Activated CD8-positive, alpha-beta memory T cell treated with anti-CD3 and anti-CD28 coated beads for 1 hour (primary cell): ENCODE results near the gene CIAO2B.
"Not testable (repeated sequence)": the region's sequence is repeated elsewhere in the genome, so short reads cannot be mapped to it uniquely, and the experiment has no call there.

ENCODE experiments used
- DNase-seq, 2 donors: peaks; one replicate each; pipeline ENCODE4 v3.0.0-alpha.2; 2020; ENCODE audit warnings: low read depth in 1 of 2; ENCODE audit errors: extremely low read depth in 1 of 2

CIAO2B gene

GRCh38 chr16:66939366-66939765 lies 5.2 kb upstream of the CIAO2B start:
- DNase-seq = no peak

GRCh38 chr16:66937725-66938337 lies 3.6 kb upstream of the CIAO2B start:
- no peak for DNase-seq

DNA sequence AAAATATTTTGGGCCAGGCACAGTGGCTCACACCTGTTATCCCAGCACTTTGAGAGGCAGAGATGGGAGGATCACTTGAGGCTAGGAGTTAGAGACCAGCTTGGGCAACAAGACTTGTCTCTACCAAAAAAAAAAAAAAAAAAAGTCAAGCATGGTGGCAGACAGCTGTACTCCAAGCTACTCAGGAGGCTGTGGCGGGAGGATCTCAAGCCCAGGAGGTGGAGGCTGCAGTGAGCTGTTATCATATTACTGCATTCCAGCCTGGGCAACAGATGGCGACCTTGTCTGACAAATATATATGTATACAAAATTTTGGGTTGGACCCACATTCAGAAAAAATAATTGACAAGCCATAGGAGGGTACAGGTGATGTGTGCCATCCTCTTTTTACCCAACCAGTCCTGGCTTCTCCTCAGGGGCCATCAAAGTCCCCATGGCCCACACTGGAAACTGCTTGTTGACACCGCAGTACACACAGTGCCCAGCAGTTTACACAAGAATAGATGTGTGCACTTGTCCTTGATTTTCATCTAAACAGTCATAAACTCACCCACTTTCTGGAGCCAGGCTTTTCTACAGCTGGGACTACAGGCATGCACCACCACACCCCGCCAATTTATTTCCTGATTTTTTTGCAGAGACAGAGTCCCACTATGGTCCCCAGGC lies 2.8 kb upstream of the CIAO2B start:
- no peak for DNase-seq

- no peak for DNase-seq
Observed at GRCh38 chr16:66936462-66936861, 2.3 kb upstream of the CIAO2B start.

DNA sequence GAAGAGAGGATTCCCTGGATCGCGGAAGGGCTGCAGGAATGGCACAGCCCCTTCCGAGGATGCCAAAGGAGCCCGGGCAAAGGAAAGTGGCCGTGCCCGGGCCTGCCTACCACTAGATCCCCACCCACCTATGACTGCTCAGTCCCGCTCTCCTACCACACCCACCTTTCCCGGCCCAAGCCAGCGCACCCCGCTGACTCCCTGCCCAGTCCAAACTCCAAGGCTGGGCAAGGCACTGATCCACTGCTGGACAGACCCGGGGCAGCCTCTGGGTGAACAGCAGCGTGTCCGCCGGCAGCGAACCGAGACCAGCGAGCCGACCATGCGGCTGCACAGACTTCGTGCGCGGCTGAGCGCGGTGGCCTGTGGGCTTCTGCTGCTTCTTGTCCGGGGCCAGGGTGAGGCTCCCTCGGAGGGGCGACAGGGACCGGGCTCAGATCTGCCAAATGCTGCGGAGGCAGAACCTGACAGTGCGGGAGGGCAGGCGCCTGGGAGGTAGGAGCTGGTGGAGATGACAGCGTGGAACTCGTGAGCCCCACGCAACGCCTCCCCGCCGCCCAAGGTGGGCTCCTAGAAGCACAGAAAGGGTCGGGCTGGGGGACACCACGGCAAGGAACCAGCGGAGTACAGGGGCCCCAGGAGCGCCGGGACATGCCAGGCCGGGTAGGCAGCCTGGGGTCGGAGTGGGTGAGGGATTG lies 1.3 kb upstream of the CIAO2B start, which contains the start of gene CES2:
Gene CES2, plus strand, starts transcription at position 203 of the 698 bp plus-strand sequence. Its CDS starts 120 bp downstream, at position 323.
- DNase-seq = no peak

DNA sequence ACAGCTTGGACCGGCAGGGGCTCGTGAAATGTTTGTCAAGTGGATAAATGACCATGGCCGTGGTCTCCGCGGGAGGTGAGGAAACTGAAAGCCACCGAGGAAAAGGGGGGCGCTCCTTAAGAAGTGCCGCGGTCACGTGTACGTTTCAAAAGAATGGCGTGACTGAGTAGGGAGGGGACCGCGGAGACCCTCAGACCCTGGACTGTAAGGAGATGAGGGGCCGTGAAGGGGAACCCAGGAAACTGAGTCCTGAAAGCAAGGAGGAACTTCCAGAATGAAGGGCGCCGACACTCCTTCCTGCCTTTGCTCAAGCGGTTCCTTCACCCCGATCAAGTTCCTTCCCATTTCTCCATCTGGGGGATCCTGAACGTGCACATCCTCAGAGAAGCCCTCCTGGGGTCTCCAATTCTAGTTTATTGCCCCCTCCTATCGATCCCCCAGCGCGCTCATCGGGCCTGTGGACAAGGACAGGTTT lies 674 bp upstream of the CIAO2B start:
- DNase-seq = not testable (repeated sequence)

DNA sequence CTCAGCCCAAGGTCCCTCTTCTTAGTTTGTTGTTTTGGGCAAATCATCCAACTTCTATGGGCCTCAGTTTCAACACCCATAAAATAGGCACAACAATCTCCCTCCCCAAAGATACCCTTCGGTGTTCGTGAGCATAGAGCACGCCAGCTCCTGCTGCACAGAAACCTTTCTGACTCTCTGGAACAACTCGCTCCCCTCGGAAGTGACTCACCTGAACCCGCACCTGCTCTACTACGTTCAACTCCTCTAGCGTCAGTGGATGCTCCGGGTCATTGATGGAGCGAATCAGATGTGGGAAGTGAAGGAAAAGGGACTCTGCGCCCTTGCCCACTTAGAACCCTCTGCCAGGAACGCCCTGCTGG lies 445 bp downstream of the CIAO2B start:
- peak in 1 of 2 donors; percentile 51 for DNase-seq

- DNase-seq = no peak
Observed at GRCh38 chr16:66932076-66932475, 2.1 kb downstream of the CIAO2B start.

GRCh38 chr16:66931665-66932064 lies 2.5 kb downstream of the CIAO2B start:
- DNase-seq = no peak

- DNase-seq = no peak
Observed at GRCh38 chr16:66930189-66930588, 4.0 kb downstream of the CIAO2B start.

- no peak for DNase-seq
Observed at GRCh38 chr16:66928702-66929388, 5.4 kb downstream of the CIAO2B start.

DNA sequence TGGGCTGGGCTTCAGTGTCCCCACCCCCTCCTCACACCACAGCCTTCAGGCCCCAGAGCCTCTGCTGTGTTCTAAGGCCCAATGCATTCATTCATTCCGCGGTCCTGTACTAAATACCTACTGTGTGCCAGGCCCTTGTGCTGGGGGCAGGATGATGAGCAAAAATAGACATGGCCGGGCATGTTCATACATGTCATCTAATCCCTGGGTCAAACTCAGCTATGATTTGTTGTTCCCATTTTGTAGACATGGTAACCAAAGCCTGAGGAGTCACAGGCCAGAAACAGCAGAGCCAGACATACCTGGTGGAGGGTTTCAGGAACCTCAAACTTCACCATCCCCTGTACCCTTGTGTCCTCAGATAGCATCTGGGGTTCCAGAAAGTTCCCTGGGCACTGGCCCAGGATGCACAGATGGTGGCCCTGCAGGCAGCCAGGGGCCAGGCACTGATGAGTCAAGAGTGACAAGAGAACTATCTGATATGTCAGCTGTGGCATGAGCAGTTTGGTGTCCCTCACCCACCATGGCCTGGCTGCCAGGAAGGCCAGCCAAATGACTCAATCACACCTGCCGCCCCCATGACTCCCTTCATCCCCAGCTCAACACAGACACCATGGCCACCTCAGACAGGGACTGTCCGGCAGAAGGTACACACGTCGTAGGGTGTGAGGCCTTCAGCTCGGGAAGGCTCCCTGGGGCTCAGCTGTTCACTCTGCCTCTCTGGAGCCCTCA lies 6.1 kb downstream of the CIAO2B start:
- no peak for DNase-seq

DNA sequence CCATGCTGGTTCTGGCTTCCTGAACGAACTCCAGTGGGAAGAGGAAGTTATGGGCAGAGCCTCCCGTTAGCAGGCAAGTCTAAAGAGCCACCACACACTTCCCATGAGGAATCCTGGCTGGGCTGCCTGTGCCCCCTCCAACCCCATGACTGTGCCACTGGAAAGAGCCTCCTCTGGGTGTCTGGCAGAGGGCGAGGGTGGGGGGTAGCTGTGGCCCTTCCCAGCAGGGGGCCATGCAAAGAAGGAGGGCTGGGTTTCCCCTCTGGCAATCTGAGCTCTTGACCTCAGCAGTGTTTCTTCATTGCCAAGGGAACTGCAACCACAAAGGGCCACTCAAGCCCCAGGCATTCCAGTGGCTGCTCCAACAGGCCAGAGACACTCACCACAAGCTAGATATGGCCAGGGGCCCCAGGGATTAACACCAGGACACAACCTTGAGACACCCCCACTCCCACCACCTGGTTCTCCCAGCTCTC lies 7.2 kb downstream of the CIAO2B start:
- no peak for DNase-seq

DNA sequence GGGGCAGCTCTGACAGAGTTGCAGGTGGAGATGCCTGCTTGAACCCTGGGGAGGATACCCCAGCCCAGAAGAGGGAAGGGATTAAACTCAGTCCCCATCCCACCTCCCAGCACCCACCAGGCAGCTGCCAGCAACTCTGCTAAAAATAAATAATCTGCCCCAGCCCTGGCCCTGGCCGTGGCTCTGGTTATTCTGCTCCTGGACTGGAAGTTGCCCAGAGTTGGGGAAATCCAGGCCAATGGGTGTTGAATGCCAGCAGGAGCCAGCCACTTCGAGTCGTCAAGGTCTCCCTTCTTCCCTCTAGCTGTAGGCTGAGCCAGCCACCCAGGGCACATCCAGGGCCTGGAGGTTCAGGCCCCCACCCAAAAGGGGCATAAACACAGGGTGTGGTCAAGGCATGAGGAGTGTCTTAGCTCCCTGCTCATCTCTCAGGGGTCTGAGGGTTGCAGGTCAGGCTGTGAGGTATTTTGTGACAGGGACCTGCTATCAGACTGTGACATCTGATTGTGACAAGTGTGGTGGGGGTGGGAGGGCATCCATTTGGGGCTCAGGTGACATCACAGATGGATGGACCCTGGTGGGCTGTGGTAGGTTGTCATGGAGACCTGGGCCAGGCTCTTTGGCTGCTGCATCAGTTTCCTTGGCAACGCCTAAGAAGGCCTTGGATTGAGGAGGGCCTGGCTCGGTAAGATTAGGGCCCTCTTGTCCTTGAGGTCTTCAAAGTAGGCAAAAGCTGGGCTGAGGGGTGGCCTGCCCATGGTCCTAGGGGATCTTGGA lies 7.8 kb downstream of the CIAO2B start:
- no peak for DNase-seq

- DNase-seq = no peak
Observed at GRCh38 chr16:66925322-66925840, 8.8 kb downstream of the CIAO2B start, which contains the start of gene RRAD. Gene RRAD, minus strand, starts transcription at chr16:66925535. Its CDS starts 356 bp downstream, at chr16:66925179.

DNA sequence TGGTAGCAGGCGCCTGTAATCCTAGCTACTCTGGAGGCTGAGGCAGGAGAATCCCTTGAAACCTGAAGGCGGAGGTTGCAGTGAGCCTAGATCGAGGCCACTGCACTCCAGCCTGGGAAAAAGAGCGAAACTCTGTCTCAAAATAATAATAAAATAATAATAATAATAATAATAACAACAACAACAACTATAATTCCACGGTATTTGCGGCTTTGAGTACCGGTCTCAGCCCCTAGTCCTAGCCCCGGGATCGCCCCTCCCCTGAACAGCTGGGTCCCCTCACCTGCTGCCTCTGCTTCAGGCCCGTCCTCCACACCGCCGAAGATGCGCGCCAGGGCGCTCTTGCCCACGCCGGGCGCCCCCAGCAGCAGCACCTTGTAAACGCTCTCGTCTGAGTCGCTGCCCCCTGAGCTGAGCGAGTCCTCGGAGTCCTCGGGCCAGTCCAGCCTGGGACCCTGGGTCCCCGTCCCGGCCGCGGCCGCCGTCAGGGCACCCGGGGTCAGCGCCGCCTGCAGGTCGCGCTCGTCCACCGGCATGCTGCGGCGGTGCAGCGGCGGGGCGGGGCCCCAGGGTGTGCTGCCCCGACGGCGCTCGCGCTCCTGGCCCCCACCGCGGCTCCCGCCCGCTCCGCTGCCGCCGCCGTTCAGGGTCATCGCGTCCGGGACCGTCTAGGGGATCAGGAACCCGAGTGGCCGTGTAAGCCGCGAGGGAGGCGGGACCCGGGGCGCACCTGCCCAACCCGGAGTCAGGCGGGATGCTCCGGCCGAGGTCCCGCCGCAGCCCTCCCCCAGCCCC lies 9.5 kb downstream of the CIAO2B start:
- DNase-seq = no peak

DNA sequence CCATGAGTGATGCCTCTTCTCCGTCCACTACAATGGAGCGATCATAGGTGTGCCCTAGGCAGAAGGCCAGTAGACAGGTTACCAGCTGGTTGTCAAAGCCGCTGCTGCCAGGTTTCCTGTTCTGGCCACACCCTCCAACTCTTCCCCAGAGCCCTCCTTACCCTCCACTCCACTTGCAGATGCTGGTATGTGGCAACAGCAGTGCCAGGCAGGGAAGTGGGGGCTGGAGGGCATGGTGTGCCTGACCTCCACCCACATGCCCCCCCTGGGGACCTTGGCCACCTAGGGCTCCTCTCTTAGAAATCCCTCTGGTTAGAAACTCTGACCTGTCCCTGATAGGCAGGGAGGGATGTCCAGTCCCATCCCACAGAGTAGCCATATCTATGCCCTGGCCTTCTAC lies 10.3 kb downstream of the CIAO2B start:
- no peak for DNase-seq

GRCh38 chr16:66923247-66923731 lies 10.9 kb downstream of the CIAO2B start:
- no peak for DNase-seq
